Fibroblast of villous mesenchyme (primary cell): ENCODE results near the gene NEURL1B. TPM values are rescaled to one million over a fixed set of nuclear protein-coding genes. Genes with fewer than 3 reads are reported as not detected.

Source experiments
- DNase-seq: peaks from one replicate; pipeline ENCODE4 v3.0.0-alpha.2; 2010; ENCODE audit warnings: low read depth
- H3K4me3 ChIP-seq: 2 replicates; pipeline ENCODE4 v1.5.1; 2011; ENCODE audit warnings: low read depth, mild to moderate bottlenecking, low read length
- total RNA-seq: library from RNA; depleted of rRNA; stranded (reverse); fragments of >200 nt; gene quantifications from 2 replicates; pipeline ENCODE4 v1.2.3, GENCODE V29; 2012
- TF ChIP-seq, protein P1 (sequence below): IDR thresholded peaks from 2 replicates; pipeline ENCODE4 v1.5.1; 2012; ENCODE audit warnings: low read depth, mild to moderate bottlenecking, low read length; ENCODE audit not compliant: insufficient read depth

Gene NEURL1B
- total RNA-seq, 1 donor = 4.3 TPM

DNA sequence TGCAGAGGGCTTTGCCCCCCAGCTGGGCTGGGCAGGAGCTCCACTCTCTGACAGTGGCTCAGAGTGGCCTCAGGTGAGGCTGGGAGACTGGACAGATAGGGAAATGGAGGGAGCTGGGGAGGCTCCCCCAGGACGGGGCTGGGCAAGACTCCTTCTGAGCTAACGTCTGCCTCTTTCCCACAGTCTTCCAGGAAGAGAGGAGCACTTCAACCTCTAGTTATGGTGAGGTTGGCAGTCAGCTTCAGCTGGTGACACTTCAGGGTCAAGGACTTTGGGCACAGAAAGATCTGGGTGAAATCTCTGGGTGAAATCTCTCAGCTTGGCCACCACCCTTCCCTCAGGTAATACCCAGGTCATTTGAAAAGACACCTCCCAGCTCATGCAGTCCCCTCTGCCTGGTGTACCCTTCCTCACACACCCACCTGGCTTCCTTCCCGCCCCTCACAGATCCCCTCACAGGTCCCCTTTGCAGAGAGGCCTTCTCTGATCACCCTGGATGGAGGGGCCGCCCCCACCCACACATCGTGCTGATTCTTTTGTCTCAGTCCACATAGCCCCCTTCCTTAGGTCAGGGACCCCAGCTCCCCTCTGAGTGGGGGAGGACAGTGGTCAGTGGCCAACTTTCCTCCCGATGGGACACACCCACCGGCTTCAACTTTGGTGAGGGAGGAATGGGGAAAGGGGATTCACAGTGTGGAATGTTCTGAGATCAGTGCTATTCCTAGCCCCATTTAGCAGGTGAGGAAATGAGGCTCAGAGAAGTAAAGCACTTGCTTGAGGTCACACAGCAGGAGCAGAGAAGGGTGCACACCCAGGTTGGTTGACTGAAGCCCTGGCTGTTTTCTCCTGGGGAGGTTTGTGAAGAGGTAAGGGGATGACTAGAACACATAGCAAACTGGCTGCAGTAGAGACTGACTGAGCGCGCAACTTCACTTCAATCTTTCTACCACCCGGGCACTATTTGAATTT lies 15.8 kb upstream of the NEURL1B start:
- DNase-seq = no peak
- TF ChIP-seq, protein P1, sequence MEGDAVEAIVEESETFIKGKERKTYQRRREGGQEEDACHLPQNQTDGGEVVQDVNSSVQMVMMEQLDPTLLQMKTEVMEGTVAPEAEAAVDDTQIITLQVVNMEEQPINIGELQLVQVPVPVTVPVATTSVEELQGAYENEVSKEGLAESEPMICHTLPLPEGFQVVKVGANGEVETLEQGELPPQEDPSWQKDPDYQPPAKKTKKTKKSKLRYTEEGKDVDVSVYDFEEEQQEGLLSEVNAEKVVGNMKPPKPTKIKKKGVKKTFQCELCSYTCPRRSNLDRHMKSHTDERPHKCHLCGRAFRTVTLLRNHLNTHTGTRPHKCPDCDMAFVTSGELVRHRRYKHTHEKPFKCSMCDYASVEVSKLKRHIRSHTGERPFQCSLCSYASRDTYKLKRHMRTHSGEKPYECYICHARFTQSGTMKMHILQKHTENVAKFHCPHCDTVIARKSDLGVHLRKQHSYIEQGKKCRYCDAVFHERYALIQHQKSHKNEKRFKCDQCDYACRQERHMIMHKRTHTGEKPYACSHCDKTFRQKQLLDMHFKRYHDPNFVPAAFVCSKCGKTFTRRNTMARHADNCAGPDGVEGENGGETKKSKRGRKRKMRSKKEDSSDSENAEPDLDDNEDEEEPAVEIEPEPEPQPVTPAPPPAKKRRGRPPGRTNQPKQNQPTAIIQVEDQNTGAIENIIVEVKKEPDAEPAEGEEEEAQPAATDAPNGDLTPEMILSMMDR = no peak
- H3K4me3 ChIP-seq = no peak overlapping the region

DNA sequence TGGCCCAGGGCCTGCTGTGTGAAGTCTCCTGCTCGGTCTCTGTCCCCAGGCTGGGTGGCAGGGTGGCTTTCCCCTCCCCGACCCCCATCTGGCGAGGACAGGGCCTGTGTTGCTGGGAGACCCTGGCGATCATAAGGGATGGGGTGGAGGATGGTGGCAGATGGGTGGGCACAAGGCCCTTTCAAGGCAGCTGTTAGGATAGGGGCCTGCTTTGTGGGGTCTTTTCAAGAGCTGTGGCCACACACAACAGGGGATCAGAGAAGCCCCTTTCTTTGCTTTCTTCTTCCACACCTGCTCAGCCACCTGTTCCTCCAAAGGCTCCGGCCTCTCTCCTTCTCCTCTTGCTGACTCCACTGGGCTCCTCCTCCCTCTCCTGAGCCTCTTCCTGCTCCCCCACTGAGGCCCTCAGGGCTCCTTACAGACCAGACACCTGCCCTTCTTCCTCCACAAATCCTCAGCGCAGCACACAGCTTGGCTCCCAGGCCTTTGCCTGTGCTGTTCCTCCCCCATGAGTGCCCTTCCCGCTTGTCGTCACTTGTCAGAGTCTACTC lies 15.0 kb upstream of the NEURL1B start:
- TF ChIP-seq, protein P1 = no peak

DNA sequence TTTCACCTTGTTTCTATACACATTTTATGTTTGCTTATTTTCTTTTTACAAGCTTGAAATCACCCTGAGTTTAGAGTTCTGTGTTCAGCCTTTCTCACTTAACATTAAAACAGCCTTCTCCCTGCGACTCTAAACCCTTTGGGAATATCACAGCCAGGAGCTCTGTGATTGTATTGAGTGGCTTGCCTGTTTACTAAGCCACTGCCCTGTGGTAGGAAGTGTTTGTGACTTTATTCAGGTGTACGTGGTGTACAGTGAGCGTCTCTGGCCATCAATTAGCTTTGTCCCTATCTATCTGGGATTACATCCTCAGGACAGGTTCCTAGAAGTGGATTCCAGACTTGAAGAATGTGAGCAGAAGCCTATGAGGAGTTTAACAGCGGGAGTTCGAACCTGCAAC lies 11.0 kb upstream of the NEURL1B start:
- H3K4me3 ChIP-seq = no peak overlapping the region
- TF ChIP-seq, protein P1 = no peak
- no peak for DNase-seq

More for the DNA sequence above, 15.0 kb upstream of the NEURL1B start:
- H3K4me3 ChIP-seq = no peak overlapping the region
- no peak for DNase-seq

DNA sequence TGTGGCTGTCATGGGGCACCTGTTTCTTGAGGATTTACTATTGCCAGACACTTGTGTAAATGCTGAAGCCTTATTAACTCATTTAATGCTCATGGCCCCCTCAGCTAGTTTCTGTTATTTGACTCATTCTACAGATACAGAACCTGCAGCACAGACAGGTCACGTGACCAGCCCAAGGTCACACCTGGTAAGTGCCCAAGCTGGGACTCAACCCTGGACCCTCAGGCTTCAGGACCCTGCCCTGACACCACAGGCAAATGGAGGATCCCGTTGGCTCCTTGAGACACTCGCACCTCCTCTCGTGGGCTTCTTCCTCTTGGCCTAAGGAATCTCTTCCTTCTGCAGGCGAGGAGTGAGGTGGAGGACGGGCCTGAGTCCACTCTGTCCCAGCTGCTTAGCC lies 10.6 kb upstream of the NEURL1B start:
- TF ChIP-seq, protein P1 = no peak

DNA sequence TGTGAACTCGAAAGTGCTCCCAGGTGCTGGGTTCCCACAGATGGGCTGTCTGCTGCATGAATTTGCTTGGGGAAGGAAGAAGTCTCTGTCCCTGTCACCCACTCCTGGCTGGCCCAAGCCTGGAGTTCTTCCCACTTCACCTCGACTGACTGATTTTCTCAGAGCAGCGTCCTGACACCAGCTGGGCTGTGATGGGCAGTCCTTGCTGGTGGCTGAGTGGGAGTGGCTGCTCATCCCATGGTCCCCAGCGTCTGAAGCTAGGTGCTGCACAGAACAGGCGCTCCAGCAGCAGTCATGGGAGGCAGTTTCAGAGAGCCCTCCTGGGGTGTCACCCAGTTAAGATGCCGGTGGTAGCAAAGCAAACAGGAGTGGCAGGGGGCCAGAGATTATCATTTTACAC lies 10.1 kb upstream of the NEURL1B start:
- TF ChIP-seq, protein P1 = no peak
- H3K4me3 ChIP-seq = no peak overlapping the region
- DNase-seq = no peak

More for the DNA sequence above, 10.6 kb upstream of the NEURL1B start:
- no peak overlapping the region for H3K4me3 ChIP-seq
- DNase-seq = no peak

- no peak overlapping the region for H3K4me3 ChIP-seq
- no peak for DNase-seq
- TF ChIP-seq, protein P1 = no peak
These were observed 8.5 kb upstream of the NEURL1B start for GRCh38 chr5:172632346-172633092.
